ENCODE results near the gene PDE4A. TPM values are rescaled to one million over a fixed set of nuclear protein-coding genes. Genes with fewer than 3 reads are reported as not detected.
A peak's percentile ranks its signal among the peaks of the same experiment; 100 is the strongest.

Gene PDE4A
- total RNA-seq, 1 donor: 5.1 TPM

- Histone ChIP-seq H3K79me2 (ENCODE audit: insufficient read depth, low read length) (no peaks in the 10 kb centered on the region), H4K20me1 (ENCODE audit: insufficient read depth, low read length) (peaks cover 12% of the 10 kb centered on the region), H3K4me3 (ENCODE audit: insufficient read depth, low read length) (peak overlapping the region; percentile 57), H3K36me3 (ENCODE audit: insufficient read depth, low read length) (no peaks in the 10 kb centered on the region), H3K27me3 (ENCODE audit: insufficient read depth, low read length) (peaks cover 59% of the 10 kb centered on the region), H3K4me1 (ENCODE audit: insufficient read depth, low read length) (peaks cover 35% of the 10 kb centered on the region), H3K9me3 (ENCODE audit: low read depth, low read length) (no peaks in the 10 kb centered on the region), H3K4me2 (ENCODE audit: insufficient read depth, low read length) (peak overlapping the region; percentile 68), H3K27ac (ENCODE audit: low read depth, low read length) (no peak overlapping the region), H2AFZ (ENCODE audit: low read length) (no peak overlapping the region)
- peak; percentile 91 for DNase-seq (ENCODE audit: insufficient read length, low spot score, missing footprints)
- TF ChIP-seq CTCF (IDR thresholded peaks at IDR 0.05; ENCODE audit: extremely low read depth, low read depth, low read length): no peak
Observed at GRCh38 chr19:10419200-10419645, 1.1 kb upstream of the PDE4A start.

- Histone ChIP-seq H3K9me3 (ENCODE audit: low read depth, low read length) (no peaks in the 10 kb centered on the region), H4K20me1 (ENCODE audit: insufficient read depth, low read length) (peaks cover 12% of the 10 kb centered on the region), H3K4me1 (ENCODE audit: insufficient read depth, low read length) (peaks cover 40% of the 10 kb centered on the region), H3K79me2 (ENCODE audit: insufficient read depth, low read length) (no peaks in the 10 kb centered on the region), H3K27ac (ENCODE audit: low read depth, low read length) (no peak overlapping the region), H3K36me3 (ENCODE audit: insufficient read depth, low read length) (no peaks in the 10 kb centered on the region), H3K4me2 (ENCODE audit: insufficient read depth, low read length) (peak overlapping the region; percentile 68), H3K4me3 (ENCODE audit: insufficient read depth, low read length) (peak overlapping the region; percentile 57), H2AFZ (ENCODE audit: low read length) (no peak overlapping the region), H3K27me3 (ENCODE audit: insufficient read depth, low read length) (peaks cover 61% of the 10 kb centered on the region)
- no peak for TF ChIP-seq CTCF (IDR thresholded peaks at IDR 0.05; ENCODE audit: extremely low read depth, low read depth, low read length)
- DNase-seq (ENCODE audit: insufficient read length, low spot score, missing footprints): peak; percentile 95
Observed at GRCh38 chr19:10419646-10420443, 493 bp upstream of the PDE4A start.

GRCh38 chr19:10421240-10422045 is 1.1 kb downstream of the PDE4A start:
- Histone ChIP-seq H3K27me3 (ENCODE audit: insufficient read depth, low read length) (peaks cover 65% of the 10 kb centered on the region), H3K4me1 (ENCODE audit: insufficient read depth, low read length) (peaks cover 33% of the 10 kb centered on the region), H3K79me2 (ENCODE audit: insufficient read depth, low read length) (no peaks in the 10 kb centered on the region), H3K4me3 (ENCODE audit: insufficient read depth, low read length) (no peak overlapping the region), H3K36me3 (ENCODE audit: insufficient read depth, low read length) (no peaks in the 10 kb centered on the region), H3K27ac (ENCODE audit: low read depth, low read length) (no peak overlapping the region), H3K9me3 (ENCODE audit: low read depth, low read length) (no peaks in the 10 kb centered on the region), H2AFZ (ENCODE audit: low read length) (no peak overlapping the region), H3K4me2 (ENCODE audit: insufficient read depth, low read length) (no peak overlapping the region), H4K20me1 (ENCODE audit: insufficient read depth, low read length) (peaks cover 12% of the 10 kb centered on the region)
- no peak for TF ChIP-seq CTCF (IDR thresholded peaks at IDR 0.05; ENCODE audit: extremely low read depth, low read depth, low read length)
- peak; percentile 84 for DNase-seq (ENCODE audit: insufficient read length, low spot score, missing footprints)

GRCh38 chr19:10422046-10422461 is 1.7 kb downstream of the PDE4A start:
- Histone ChIP-seq H3K27ac (ENCODE audit: low read depth, low read length) (no peak overlapping the region), H3K4me1 (ENCODE audit: insufficient read depth, low read length) (peaks cover 33% of the 10 kb centered on the region), H3K4me3 (ENCODE audit: insufficient read depth, low read length) (no peak overlapping the region), H3K4me2 (ENCODE audit: insufficient read depth, low read length) (no peak overlapping the region), H3K79me2 (ENCODE audit: insufficient read depth, low read length) (no peaks in the 10 kb centered on the region), H3K36me3 (ENCODE audit: insufficient read depth, low read length) (no peaks in the 10 kb centered on the region), H4K20me1 (ENCODE audit: insufficient read depth, low read length) (peaks cover 8% of the 10 kb centered on the region), H3K27me3 (ENCODE audit: insufficient read depth, low read length) (peaks cover 60% of the 10 kb centered on the region), H2AFZ (ENCODE audit: low read length) (no peak overlapping the region), H3K9me3 (ENCODE audit: low read depth, low read length) (no peaks in the 10 kb centered on the region)
- DNase-seq (ENCODE audit: insufficient read length, low spot score, missing footprints): peak; percentile 72
- no peak for TF ChIP-seq CTCF (IDR thresholded peaks at IDR 0.05; ENCODE audit: extremely low read depth, low read depth, low read length)

Data from osteoblast (primary cell).